CD4-positive, alpha-beta memory T cell (primary cell): ENCODE measurements around the gene ZDHHC24. TPM values are rescaled to one million over a fixed set of nuclear protein-coding genes. Genes with fewer than 3 reads are reported as not detected.

ENCODE experiments used
- CTCF ChIA-PET: fragments of 350-600 bp; sonication (Branson Sonifier 250); formaldehyde crosslinking; loops from one replicate; lab custom pipeline; 2021; ENCODE audit warnings: inconsistent platforms; ENCODE audit not compliant: partially characterized antibody; lab: Charles Lee
- POLR2A ChIA-PET: fragments of 350-600 bp; sonication (Branson Sonifier 250); formaldehyde crosslinking; loops from one replicate; lab custom pipeline; 2021; ENCODE audit not compliant: partially characterized antibody; lab: Charles Lee
- DNase-seq, 5 donors: peaks; one replicate each; pipeline versions ENCODE4 v3.0.0 to v3.0.0-alpha.2; 2020 to 2022; ENCODE audit warnings: mixed read lengths in 1 of 5
- H3K27ac ChIP-seq: one replicate; pipeline ENCODE4 v1.7.0; 2013; ENCODE audit warnings: low read depth, low read length
- H3K27me3 ChIP-seq: 2 replicates; pipeline ENCODE4 v1.7.0; 2013; ENCODE audit warnings: mild to moderate bottlenecking, low read length, moderate library complexity; ENCODE audit not compliant: insufficient read depth
- H3K36me3 ChIP-seq: 2 replicates; pipeline ENCODE4 v1.7.0; 2013; ENCODE audit warnings: mild to moderate bottlenecking, low read length, moderate library complexity; ENCODE audit not compliant: insufficient read depth
- H3K4me1 ChIP-seq: 2 replicates; pipeline ENCODE4 v1.7.0; 2013; ENCODE audit warnings: mild to moderate bottlenecking, low read length, moderate library complexity; ENCODE audit not compliant: insufficient read depth
- H3K4me3 ChIP-seq, 2 donors: one replicate each; pipeline ENCODE4 v1.7.0; 2013; ENCODE audit warnings: low read length in 2 of 2, mild to moderate bottlenecking in 1 of 2
- H3K9me3 ChIP-seq, 2 donors: one replicate each; pipeline ENCODE4 v1.7.0; 2013; ENCODE audit warnings: low read length in 2 of 2, control low read depth in 1 of 2; ENCODE audit not compliant: control insufficient read depth in 1 of 2
- H3K27ac Mint-ChIP-seq, 7 donors: one replicate each; pipeline ENCODE4 v1.8.0; 2020 to 2021; ENCODE audit warnings: mixed read lengths in 7 of 7, mild to moderate bottlenecking in 6 of 7, inconsistent platforms in 3 of 7, moderate library complexity in 3 of 7
- H3K27me3 Mint-ChIP-seq, 2 donors: one replicate each; pipeline ENCODE4 v1.8.0; 2020 to 2021; ENCODE audit warnings: mixed read lengths in 2 of 2
- H3K36me3 Mint-ChIP-seq, 2 donors: one replicate each; pipeline ENCODE4 v1.8.0; 2020 to 2021; ENCODE audit warnings: mixed read lengths in 2 of 2, inconsistent platforms in 1 of 2, mild to moderate bottlenecking in 1 of 2
- H3K4me1 Mint-ChIP-seq, 4 donors: one replicate each; pipeline ENCODE4 v1.8.0; 2020 to 2021; ENCODE audit warnings: mixed read lengths in 4 of 4, mild to moderate bottlenecking in 1 of 4
- H3K4me3 Mint-ChIP-seq, 8 donors: one replicate each; pipeline ENCODE4 v1.8.0; 2020 to 2021; ENCODE audit warnings: mixed read lengths in 8 of 8, mild to moderate bottlenecking in 7 of 8, moderate library complexity in 6 of 8, inconsistent platforms in 3 of 8
- H3K9me3 Mint-ChIP-seq, 8 donors: one replicate each; pipeline ENCODE4 v1.8.0; 2020 to 2021; ENCODE audit warnings: mixed read lengths in 8 of 8, mild to moderate bottlenecking in 5 of 8, inconsistent platforms in 3 of 8, moderate library complexity in 1 of 8
- intact Hi-C: fragments of 100-400 bp; cut with micrococcal nuclease; formaldehyde crosslinking; loops from one replicate; pipeline ENCODE4 v1.15.1; 2023
- polyA plus RNA-seq, 2 donors: library from polyadenylated mRNA; unstranded; fragments of 300-500 nt; fragmentation: Illumina TruSeq; gene quantifications; one replicate each; pipeline ENCODE4 v1.2.3, GENCODE V29; 2021
- total RNA-seq, 2 experiments: library from RNA; stranded (reverse); gene quantifications; one replicate each; pipeline ENCODE4 v1.2.3, GENCODE V29; 2021

The ZDHHC24 gene
- total and polyA plus RNA-seq, 4 experiments from 2014 or later = 12.2 to 27.2 (median 19.8) TPM

DNA sequence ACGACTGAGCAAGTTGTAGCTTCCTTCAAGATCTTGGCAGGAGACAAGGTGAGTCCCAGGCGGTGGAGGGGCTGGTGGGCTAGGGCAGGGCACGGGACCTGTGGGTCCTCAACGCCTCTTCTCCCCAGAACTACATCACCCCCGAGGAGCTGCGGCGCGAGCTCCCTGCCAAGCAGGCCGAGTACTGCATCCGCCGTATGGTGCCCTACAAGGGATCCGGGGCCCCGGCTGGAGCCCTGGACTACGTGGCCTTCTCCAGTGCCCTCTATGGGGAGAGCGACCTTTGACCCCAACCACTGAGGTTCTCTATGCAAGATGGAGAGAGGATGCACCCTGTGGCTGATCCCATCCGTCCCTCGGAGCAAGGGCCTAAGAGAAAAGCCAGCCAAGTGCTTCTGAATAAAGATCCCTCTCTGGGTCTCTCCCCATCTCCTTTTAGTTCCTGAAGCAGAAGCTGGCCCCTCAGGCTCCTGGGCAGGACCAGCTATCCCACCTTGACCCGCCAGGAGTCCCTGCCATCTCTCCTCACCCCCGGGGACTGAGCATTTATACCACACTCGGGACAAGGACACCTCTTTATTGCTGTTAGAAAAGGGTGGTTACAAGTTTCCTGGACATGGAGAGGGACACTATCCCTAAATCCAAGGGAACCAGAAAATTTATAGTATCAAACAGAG is 17.2 kb upstream of the ZDHHC24 start:
- H3K27ac ChIP-seq = no peak overlapping the region
- no peaks in the 10 kb centered on the region for H3K27me3 ChIP-seq
- ChIA-PET CTCF (interaction anchor here (0.5 to 1.7 kb wide), 4 partner anchors 14 to 318 kb away, joined by 3 to 8 read pairs (median 4); no protein-coding TSS in a partner anchor), POLR2A (no interaction called here)
- Mint-ChIP-seq H3K9me3 (no peaks in the 10 kb centered on the region), H3K27me3 (peaks cover 5% of the 10 kb centered on the region in 2 donors), H3K4me1 (peaks cover 0 to 15% (median 4%) of the 10 kb centered on the region in 4 donors), H3K27ac (no peak overlapping the region), H3K4me3 (no peak overlapping the region), H3K36me3 (no peaks in the 10 kb centered on the region)
- no peak overlapping the region for H3K4me3 ChIP-seq
- H3K36me3 ChIP-seq = no peaks in the 10 kb centered on the region
- H3K9me3 ChIP-seq = no peaks in the 10 kb centered on the region
- no peak for DNase-seq
- intact Hi-C loops = no loop called here
- H3K4me1 ChIP-seq = peaks cover 11% of the 10 kb centered on the region

DNA sequence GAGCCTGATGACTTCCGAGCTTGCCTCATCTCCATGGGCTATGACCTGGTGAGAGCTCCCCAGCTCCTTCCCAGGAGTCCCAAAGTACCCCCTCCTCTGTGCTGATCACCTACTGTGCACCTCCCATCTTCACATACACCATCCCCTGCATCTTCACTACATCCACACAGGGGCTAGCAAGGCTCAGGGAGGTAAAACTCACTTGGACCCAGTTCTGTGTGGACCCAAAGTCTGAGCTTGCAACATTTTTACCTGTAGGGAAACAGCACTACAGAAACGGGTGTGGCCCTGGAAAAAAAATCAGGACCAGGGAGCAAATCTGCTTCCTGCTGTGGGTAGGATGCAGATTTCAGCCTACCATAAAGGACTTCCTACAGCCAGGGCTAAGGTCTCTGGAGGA is 16.4 kb upstream of the ZDHHC24 start:
- no peak overlapping the region for H3K4me3 Mint-ChIP-seq
- no peak overlapping the region for H3K27ac ChIP-seq
- H3K4me3 ChIP-seq = no peak overlapping the region
- peaks cover 0 to 8% (median 4%) of the 10 kb centered on the region in 4 donors for H3K4me1 Mint-ChIP-seq
- intact Hi-C loops = no loop called here
- no peaks in the 10 kb centered on the region for H3K9me3 Mint-ChIP-seq
- peak overlapping the region in 1 of 7 donors; percentile 68 for H3K27ac Mint-ChIP-seq
- no peaks in the 10 kb centered on the region for H3K36me3 ChIP-seq
- H3K27me3 Mint-ChIP-seq = peaks cover 6% of the 10 kb centered on the region in 2 donors
- ChIA-PET CTCF (interaction anchor here (0.9 to 1.1 kb wide), 3 partner anchors 30 to 319 kb away, joined by 3 to 4 read pairs (median 3); no protein-coding TSS in a partner anchor), POLR2A (interaction anchor here (1.4 to 1.6 kb wide), 2 partner anchors 76 to 281 kb away, joined by 3 to 4 read pairs; partner anchors contain the start of genes RBM4 and RCE1)
- H3K36me3 Mint-ChIP-seq = no peaks in the 10 kb centered on the region
- H3K4me1 ChIP-seq = peaks cover 4% of the 10 kb centered on the region
- no peak for DNase-seq
- no peaks in the 10 kb centered on the region for H3K9me3 ChIP-seq
- no peaks in the 10 kb centered on the region for H3K27me3 ChIP-seq

DNA sequence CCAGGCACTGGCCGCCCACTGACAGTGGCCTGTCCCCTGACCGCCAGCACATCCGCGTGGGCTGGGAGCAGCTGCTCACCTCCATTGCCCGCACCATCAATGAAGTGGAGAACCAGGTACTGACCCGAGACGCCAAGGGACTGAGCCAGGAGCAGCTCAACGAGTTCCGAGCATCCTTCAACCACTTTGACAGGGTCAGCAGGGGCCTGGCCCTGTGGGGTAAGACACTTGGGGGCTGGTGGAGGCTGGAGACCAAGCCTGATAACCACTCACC is 16.1 kb upstream of the ZDHHC24 start:
- Mint-ChIP-seq H3K9me3 (no peaks in the 10 kb centered on the region), H3K27ac (no peak overlapping the region), H3K27me3 (peaks cover 7 to 8% of the 10 kb centered on the region in 2 donors), H3K4me1 (peaks cover 0 to 5% (median 4%) of the 10 kb centered on the region in 4 donors), H3K36me3 (no peaks in the 10 kb centered on the region), H3K4me3 (no peak overlapping the region)
- Histone ChIP-seq H3K4me3 (no peak overlapping the region), H3K4me1 (peaks cover 4% of the 10 kb centered on the region), H3K27me3 (no peaks in the 10 kb centered on the region), H3K9me3 (no peaks in the 10 kb centered on the region), H3K36me3 (no peaks in the 10 kb centered on the region), H3K27ac (no peak overlapping the region)
- DNase-seq = no peak
- ChIA-PET POLR2A (interaction anchor here (1.4 to 1.6 kb wide), 2 partner anchors 77 to 281 kb away, joined by 3 to 4 read pairs; partner anchors contain the start of genes RBM4 and RCE1), CTCF (interaction anchor here (0.9 to 1.1 kb wide), 4 partner anchors 16 to 319 kb away, joined by 3 to 4 read pairs (median 3); no protein-coding TSS in a partner anchor)
- intact Hi-C loops = no loop called here

DNA sequence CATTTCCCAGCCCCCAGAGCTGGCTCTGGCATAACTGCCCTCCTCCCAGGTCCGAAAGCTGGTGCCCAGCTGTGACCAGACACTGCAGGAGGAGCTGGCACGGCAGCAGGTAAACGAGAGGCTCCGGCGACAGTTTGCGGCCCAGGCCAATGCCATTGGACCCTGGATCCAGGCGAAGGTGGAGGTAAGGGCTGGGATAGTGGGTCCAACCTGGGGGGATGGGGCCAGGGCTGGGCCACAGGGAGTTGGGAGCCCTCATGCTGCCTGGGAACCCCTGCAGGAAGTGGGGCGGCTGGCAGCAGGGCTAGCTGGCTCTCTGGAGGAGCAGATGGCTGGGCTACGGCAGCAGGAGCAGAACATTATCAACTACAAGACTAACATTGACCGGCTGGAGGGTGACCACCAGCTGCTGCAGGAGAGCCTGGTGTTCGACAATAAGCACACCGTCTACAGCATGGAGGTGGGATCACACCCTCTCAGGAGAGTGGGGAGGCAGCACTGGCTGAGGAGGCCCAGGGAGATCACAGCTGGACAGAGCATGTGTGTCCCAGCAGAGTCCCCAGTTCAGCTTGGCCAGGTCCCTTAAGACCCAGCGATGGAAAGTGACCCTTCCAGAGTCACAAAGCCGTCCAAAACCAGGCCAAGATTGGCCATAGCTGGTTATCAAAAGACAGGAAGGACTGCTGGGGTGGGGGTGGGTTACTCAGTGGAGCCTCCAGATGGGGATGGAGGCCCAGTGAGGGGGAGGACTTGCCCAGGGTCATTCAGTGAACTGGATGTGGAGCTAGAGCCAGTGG is 15.5 kb upstream of the ZDHHC24 start:
- H3K4me1 ChIP-seq = peaks cover 4% of the 10 kb centered on the region
- Mint-ChIP-seq H3K27me3 (peaks cover 7 to 8% of the 10 kb centered on the region in 2 donors), H3K4me1 (peaks cover 0 to 5% (median 4%) of the 10 kb centered on the region in 4 donors), H3K36me3 (no peaks in the 10 kb centered on the region), H3K9me3 (no peaks in the 10 kb centered on the region), H3K4me3 (no peak overlapping the region), H3K27ac (no peak overlapping the region)
- no peaks in the 10 kb centered on the region for H3K36me3 ChIP-seq
- POLR2A ChIA-PET = interaction anchor here (1.4 to 1.7 kb wide), 3 partner anchors 7 to 281 kb away, joined by 3 to 7 read pairs (median 4); partner anchors contain the start of genes CTSF, RBM4 and RCE1
- DNase-seq = no peak
- H3K9me3 ChIP-seq = no peaks in the 10 kb centered on the region
- H3K4me3 ChIP-seq = no peak overlapping the region
- H3K27me3 ChIP-seq = no peaks in the 10 kb centered on the region
- CTCF ChIA-PET = interaction anchor here (1.0 to 1.1 kb wide), 2 partner anchors 16 to 31 kb away, joined by 3 to 4 read pairs; no protein-coding TSS in a partner anchor
- no peak overlapping the region for H3K27ac ChIP-seq
- intact Hi-C loops = no loop called here

DNA sequence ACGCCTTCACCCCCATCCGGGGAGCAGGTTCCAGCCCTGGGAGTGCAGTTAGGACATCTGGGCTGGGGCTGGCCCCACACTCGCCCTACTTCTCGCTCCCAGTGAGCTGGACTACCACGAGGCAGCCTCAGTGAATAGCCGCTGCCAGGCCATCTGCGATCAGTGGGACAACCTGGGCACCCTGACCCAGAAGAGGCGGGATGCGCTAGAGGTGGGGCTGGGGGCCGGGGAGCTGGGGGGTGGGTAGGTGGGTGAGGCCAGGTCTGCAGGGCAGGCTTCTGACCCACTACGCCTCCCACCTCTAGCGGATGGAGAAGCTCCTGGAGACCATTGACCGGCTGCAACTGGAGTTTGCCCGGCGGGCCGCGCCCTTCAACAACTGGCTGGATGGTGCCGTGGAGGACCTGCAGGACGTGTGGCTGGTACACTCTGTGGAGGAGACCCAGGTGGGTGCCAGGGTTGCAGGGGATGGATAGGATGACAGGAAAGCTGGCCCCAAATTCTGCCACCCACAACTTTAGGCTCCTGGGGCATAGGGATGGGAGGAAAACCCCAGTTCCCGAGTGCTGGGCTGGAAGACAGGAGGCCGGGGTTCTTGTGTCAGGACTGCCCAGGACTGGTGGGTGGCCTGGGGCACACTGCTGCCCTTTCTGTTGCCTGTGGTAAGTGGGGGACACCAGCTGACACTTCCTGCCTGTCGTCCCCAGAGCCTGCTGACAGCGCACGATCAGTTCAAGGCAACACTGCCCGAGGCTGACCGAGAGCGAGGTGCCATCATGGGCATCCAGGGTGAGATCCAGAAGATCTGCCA is 14.2 kb upstream of the ZDHHC24 start:
- intact Hi-C loops = no loop called here
- Histone ChIP-seq H3K9me3 (no peaks in the 10 kb centered on the region), H3K4me3 (no peak overlapping the region), H3K36me3 (no peaks in the 10 kb centered on the region), H3K4me1 (peaks cover 4% of the 10 kb centered on the region), H3K27me3 (no peaks in the 10 kb centered on the region), H3K27ac (no peak overlapping the region)
- peaks cover 8 to 9% of the 10 kb centered on the region in 2 donors for H3K27me3 Mint-ChIP-seq
- ChIA-PET CTCF (no interaction called here), POLR2A (interaction anchor here (0.9 to 1.7 kb wide), 3 partner anchors 9 to 49 kb away, joined by 3 to 7 read pairs (median 3); partner anchors contain the start of genes ACTN3, BBS1, CTSF and ZDHHC24)
- H3K27ac Mint-ChIP-seq = no peak overlapping the region
- no peaks in the 10 kb centered on the region for H3K36me3 Mint-ChIP-seq
- no peak for DNase-seq
- no peak overlapping the region for H3K4me3 Mint-ChIP-seq
- H3K4me1 Mint-ChIP-seq = peaks cover 0 to 5% (median 2%) of the 10 kb centered on the region in 4 donors
- no peaks in the 10 kb centered on the region for H3K9me3 Mint-ChIP-seq

DNA sequence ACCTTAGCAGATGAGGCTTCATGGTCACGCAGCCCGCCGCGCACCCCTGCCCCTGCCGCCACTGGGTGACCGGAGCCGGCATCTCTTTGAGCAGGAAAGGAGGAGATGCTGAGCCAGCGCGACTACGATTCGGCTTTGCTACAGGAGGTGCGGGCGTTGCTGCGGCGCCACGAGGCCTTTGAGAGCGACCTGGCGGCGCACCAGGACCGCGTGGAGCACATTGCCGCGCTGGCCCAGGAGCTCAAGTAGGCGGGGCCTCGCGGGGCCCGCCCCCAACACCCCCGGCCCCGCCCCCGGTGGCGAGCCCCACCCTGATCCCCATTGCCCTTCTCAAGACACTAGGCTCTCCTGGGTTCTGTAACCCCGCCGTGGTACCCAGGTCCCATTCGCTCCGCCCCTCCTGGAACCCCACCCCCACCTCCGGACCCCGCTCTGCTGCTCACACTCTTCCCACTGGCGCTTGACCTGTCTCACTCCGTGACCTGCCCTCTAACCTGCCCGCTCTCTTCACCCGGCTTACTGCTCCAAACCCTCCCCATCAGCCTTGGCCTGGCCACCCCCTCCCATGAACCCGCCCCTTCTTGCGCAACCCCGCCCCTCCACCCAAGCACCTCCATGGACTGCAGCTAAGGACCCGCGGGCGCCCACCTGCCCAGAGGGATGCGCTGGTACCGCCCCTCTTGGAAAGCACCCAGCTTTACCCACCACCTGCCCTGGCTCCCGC is 13.5 kb upstream of the ZDHHC24 start:
- H3K27ac Mint-ChIP-seq = peak overlapping the region in 1 of 7 donors; percentile 9
- intact Hi-C loops = no loop called here
- H3K27ac ChIP-seq = no peak overlapping the region
- H3K36me3 ChIP-seq = no peaks in the 10 kb centered on the region
- no peaks in the 10 kb centered on the region for H3K27me3 ChIP-seq
- peak overlapping the region in 1 of 8 donors; percentile 53 for H3K4me3 Mint-ChIP-seq
- ChIA-PET POLR2A (interaction anchor here (0.9 to 1.7 kb wide), 3 partner anchors 9 to 49 kb away, joined by 3 to 7 read pairs (median 3); partner anchors contain the start of genes ACTN3, BBS1, CTSF and ZDHHC24), CTCF (interaction anchor here (0.9 kb wide), 1 partner anchor 9 kb away, joined by 3 read pairs; the partner anchor contains the start of gene CTSF)
- peaks cover 0 to 5% (median 2%) of the 10 kb centered on the region in 4 donors for H3K4me1 Mint-ChIP-seq
- H3K36me3 Mint-ChIP-seq = no peaks in the 10 kb centered on the region
- peak in 2 of 5 donors; percentile 11 to 33 for DNase-seq
- no peak overlapping the region for H3K4me3 ChIP-seq
- H3K27me3 Mint-ChIP-seq = peaks cover 8 to 9% of the 10 kb centered on the region in 2 donors
- peaks cover 4% of the 10 kb centered on the region for H3K4me1 ChIP-seq
- no peaks in the 10 kb centered on the region for H3K9me3 Mint-ChIP-seq
- no peaks in the 10 kb centered on the region for H3K9me3 ChIP-seq
